HepG2 (cell line): Measurements from ENCODE around the gene COG8. TPM values are rescaled to one million over a fixed set of nuclear protein-coding genes. Genes with fewer than 3 reads are reported as not detected.

ENCODE experiments used
- ATAC-seq: fragments of 200-7000 bp; cut with Tn5 transposase; 3 replicates; pipeline ENCODE4 v1.9.1; 2020; ENCODE audit warnings: mild to moderate bottlenecking, moderate library complexity
- BruUV-seq: library from RNA; stranded (reverse); fragments of 400-500 nt; replicated peaks from 2 replicates; lab custom pipeline; 2021; lab: Mats Ljungman, UMichigan
- CTCF ChIA-PET: fragments of 300-600 bp; formaldehyde crosslinking; extraction: SDS; loops from one replicate; lab custom pipeline; 2021; ENCODE audit warnings: low total read pairs, inconsistent platforms, low intra/inter-chr PET ratio; lab: Yijun Ruan, JAX
- POLR2A ChIA-PET: fragments of 350-600 bp; sonication (Branson Sonifier 250); formaldehyde crosslinking; loops from one replicate; lab custom pipeline; 2020; ENCODE audit warnings: antibody characterized with exemption, inconsistent platforms; lab: Yijun Ruan, JAX
- DNase-seq: peaks from one replicate; pipeline ENCODE4 v3.0.0-alpha.2; 2015; ENCODE audit warnings: low spot score
- FAIRE-seq: peaks from 3 replicates; lab custom pipeline; 2011; peaks lifted over from hg19 to GRCh38; lab: Jason Lieb, UNC
- H2AFZ ChIP-seq: one replicate; pipeline ENCODE4 v1.6.1; 2011; ENCODE audit warnings: low read length, inconsistent platforms
- H3K27ac ChIP-seq: fragments of 300-600 bp; 3 replicates; pipeline ENCODE4 v1.8.0; 2011; ENCODE audit warnings: mixed run types, mild to moderate bottlenecking, mixed read lengths, low read length, inconsistent platforms; ENCODE audit not compliant: insufficient read depth; ENCODE audit errors: extremely low read length
- H3K27me3 ChIP-seq, 2 experiments: fragments of 200-600 bp in 1 of 2; 2 replicates in 1 of 2; 3 replicates in 1 of 2; pipeline versions ENCODE4 v1.6.0 to v1.8.0; 2011; ENCODE audit warnings: low read length in 2 of 2, mild to moderate bottlenecking in 2 of 2, moderate library complexity in 2 of 2, inconsistent platforms in 1 of 2; ENCODE audit not compliant: insufficient read depth in 2 of 2, control insufficient read depth in 1 of 2
- H3K36me3 ChIP-seq, 2 experiments: fragments of 200-600 bp in 1 of 2; replicated peaks in 1 of 2; 2 replicates in 1 of 2; 3 replicates in 1 of 2; pipeline versions ENCODE4 v1.5.1 to v1.8.0; 2011; ENCODE audit warnings: low read length in 2 of 2, inconsistent platforms in 1 of 2; ENCODE audit not compliant: insufficient read depth in 2 of 2, control insufficient read depth in 1 of 2
- H3K4me1 ChIP-seq: 2 replicates; pipeline ENCODE4 v1.5.1; 2012; ENCODE audit warnings: low read length, inconsistent platforms; ENCODE audit not compliant: insufficient read depth
- H3K4me2 ChIP-seq: 2 replicates; pipeline ENCODE4 v1.6.0; 2011; ENCODE audit warnings: low read depth, low read length, inconsistent platforms
- H3K4me3 ChIP-seq, 3 experiments: fragments of 200-600 bp in 1 of 3; sonication (generic), shearing (Covaris generic) in 1 of 3; replicated peaks in 1 of 3; 2 replicates each; pipeline ENCODE4 v1.5.1; 2011 to 2016; ENCODE audit warnings: low read length in 3 of 3, inconsistent platforms in 2 of 3, low read depth in 2 of 3, mild to moderate bottlenecking in 2 of 3, control low read depth in 1 of 3, mixed read lengths in 1 of 3; ENCODE audit not compliant: insufficient read depth in 1 of 3
- H3K79me2 ChIP-seq: one replicate; pipeline ENCODE4 v1.6.1; 2011; ENCODE audit warnings: low read length, inconsistent platforms; ENCODE audit not compliant: insufficient read depth
- H3K9ac ChIP-seq: 2 replicates; pipeline ENCODE4 v1.6.0; 2011; ENCODE audit warnings: mild to moderate bottlenecking, low read depth, low read length, inconsistent platforms; ENCODE audit not compliant: insufficient read depth
- H3K9me3 ChIP-seq: 2 replicates; pipeline ENCODE4 v1.5.1; 2012; ENCODE audit warnings: mild to moderate bottlenecking, low read length
- H4K20me1 ChIP-seq: 2 replicates; pipeline ENCODE4 v1.6.0; 2011; ENCODE audit warnings: inconsistent platforms, mild to moderate bottlenecking, low read length, moderate library complexity; ENCODE audit not compliant: insufficient read depth
- ATF1 ChIP-seq: IDR thresholded peaks from 2 replicates; pipeline ENCODE4 v1.6.1; 2016; ENCODE audit warnings: mild to moderate bottlenecking, control low read depth
- BHLHE40 ChIP-seq: IDR thresholded peaks from 2 replicates; pipeline ENCODE4 v1.6.1; 2011; ENCODE audit warnings: low read length, improper control_type of control experiment
- ESRRA ChIP-seq: sonication (generic); formaldehyde crosslinking; IDR thresholded peaks from 2 replicates; pipeline ENCODE4 v1.5.1; 2020; ENCODE audit warnings: mild to moderate bottlenecking, low read depth, missing genetic modification reagents
- HDAC6 ChIP-seq: fragments of 200-600 bp; sonication (generic); IDR thresholded peaks from 2 replicates; pipeline ENCODE4 v1.7.0; 2017; ENCODE audit warnings: mild to moderate bottlenecking, antibody characterized with exemption, low read length, low read depth
- MED13 ChIP-seq: sonication (generic); formaldehyde crosslinking; IDR thresholded peaks from 2 replicates; pipeline ENCODE4 v1.5.0; 2020; ENCODE audit warnings: missing genetic modification reagents
- PPARG ChIP-seq: conservative IDR thresholded peaks from 2 replicates; pipeline ENCODE4 v1.6.1; 2016; ENCODE audit warnings: missing biosample characterization, missing genetic modification reagents
- ZMYM3 ChIP-seq: sonication (generic); formaldehyde crosslinking; IDR thresholded peaks from 2 replicates; pipeline ENCODE4 v1.5.1; 2020; ENCODE audit warnings: mild to moderate bottlenecking, missing genetic modification reagents
- ZNF10 ChIP-seq: sonication (generic); formaldehyde crosslinking; IDR thresholded peaks from 2 replicates; pipeline ENCODE4 v1.4.0; 2020; ENCODE audit warnings: mild to moderate bottlenecking, low read depth, missing genetic modification reagents, borderline replicate concordance
- WGBS: methylation state at CpG from one replicate; pipeline ENCODE4 v1.1.6; 2017; ENCODE audit warnings: low lambda C conversion rate; 5-methylcytosine and 5-hydroxymethylcytosine counted together
- in situ Hi-C: cut with HindIII; loops from 2 replicates; pipeline ENCODE4 v1.10.0; 2017; ENCODE audit warnings: low pct_unique_long_range_greater_than_20kb; ENCODE audit not compliant: extremely low pct_ligation_motif_present
- intact Hi-C: fragments of 100-400 bp; cut with micrococcal nuclease; formaldehyde crosslinking; loops from one replicate; pipeline ENCODE4 v1.10.0; 2022; ENCODE audit not compliant: unreplicated experiment
- polyA plus RNA-seq, 8 experiments: library from polyadenylated mRNA; depleted of rRNA in 3 of 8; stranded (reverse) in 7 of 8; unstranded in 1 of 8; fragments of >200 nt; fragmentation: Illumina TruSeq in 4 of 8; extraction: Trizol in 4 of 8; gene quantifications; 2 replicates each; pipeline versions ENCODE4 v1.2.1 to v1.2.3, GENCODE V29; 2011 to 2016; ENCODE audit warnings: low read depth in 4 of 8, missing spikeins in 1 of 8, mixed read lengths in 1 of 8; ENCODE audit not compliant: insufficient read depth in 1 of 8
- total RNA-seq, 5 experiments: library from RNA; depleted of rRNA; stranded (reverse); fragments of >200 nt; fragmentation: Illumina TruSeq; extraction: Trizol; gene quantifications; 2 replicates each; pipeline ENCODE4 v1.2.3, GENCODE V29; 2016; ENCODE audit warnings: low read depth in 1 of 5
- TF ChIP-seq, protein P1 (sequence below): conservative IDR thresholded peaks from 2 replicates; pipeline ENCODE4 v1.6.1; 2018; ENCODE audit warnings: missing genetic modification reagents
- TF ChIP-seq, protein P2 (sequence below): sonication (generic); formaldehyde crosslinking; IDR thresholded peaks from 2 replicates; pipeline ENCODE4 v1.4.0; 2020; ENCODE audit warnings: missing genetic modification reagents, borderline replicate concordance
- TF ChIP-seq, protein P3 (sequence below): sonication (generic); formaldehyde crosslinking; IDR thresholded peaks from 2 replicates; pipeline ENCODE4 v1.8.1; 2023; ENCODE audit warnings: mild to moderate bottlenecking, moderate library complexity, missing genetic modification reagents
- TF ChIP-seq, protein P4 (sequence below): sonication (generic); formaldehyde crosslinking; IDR thresholded peaks from 2 replicates; pipeline ENCODE4 v1.8.1; 2023; ENCODE audit warnings: missing genetic modification reagents, mild to moderate bottlenecking, borderline replicate concordance

Gene COG8
- total and polyA plus RNA-seq, 2 of the 13 experiments (the other 11 are each of a cell fraction or from before 2014, with no cell fraction given), result 45.5 to 52.1 TPM

DNA sequence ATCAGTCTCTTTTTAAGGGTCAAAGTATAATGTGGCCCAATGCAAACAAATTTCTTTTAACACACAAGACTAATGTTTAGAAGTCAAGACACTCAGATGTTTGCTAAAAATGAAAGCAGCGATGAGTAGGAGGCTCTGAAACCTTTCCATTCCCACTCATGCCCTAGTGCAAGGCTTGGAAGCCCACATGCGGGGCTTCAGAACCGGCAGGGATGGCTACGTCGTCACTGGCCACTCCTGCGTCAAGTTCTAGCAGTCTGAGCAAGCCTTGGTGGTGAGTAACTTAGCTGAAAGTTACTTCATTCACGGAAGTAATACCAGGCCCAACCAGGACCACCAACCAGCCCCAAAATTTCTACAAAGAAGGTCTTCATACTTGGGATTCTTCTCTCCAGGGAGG lies 27.1 kb upstream of the COG8 start:
- H3K9ac ChIP-seq, result no peak overlapping the region
- BruUV-seq, result no TSS peak
- H3K27ac ChIP-seq, result no peak overlapping the region
- CTCF ChIA-PET, result no interaction called here
- no peak overlapping the region for H3K4me3 ChIP-seq
- 92% methylated on average over 7 of the region's 7 CpGs for WGBS
- intact Hi-C loops, result no loop called here
- peaks cover 16% of the 10 kb centered on the region for H3K4me1 ChIP-seq
- POLR2A ChIA-PET, result no interaction called here
- H3K9me3 ChIP-seq, result no peaks in the 10 kb centered on the region
- no peak overlapping the region for H2AFZ ChIP-seq
- TF ChIP-seq, protein P1, sequence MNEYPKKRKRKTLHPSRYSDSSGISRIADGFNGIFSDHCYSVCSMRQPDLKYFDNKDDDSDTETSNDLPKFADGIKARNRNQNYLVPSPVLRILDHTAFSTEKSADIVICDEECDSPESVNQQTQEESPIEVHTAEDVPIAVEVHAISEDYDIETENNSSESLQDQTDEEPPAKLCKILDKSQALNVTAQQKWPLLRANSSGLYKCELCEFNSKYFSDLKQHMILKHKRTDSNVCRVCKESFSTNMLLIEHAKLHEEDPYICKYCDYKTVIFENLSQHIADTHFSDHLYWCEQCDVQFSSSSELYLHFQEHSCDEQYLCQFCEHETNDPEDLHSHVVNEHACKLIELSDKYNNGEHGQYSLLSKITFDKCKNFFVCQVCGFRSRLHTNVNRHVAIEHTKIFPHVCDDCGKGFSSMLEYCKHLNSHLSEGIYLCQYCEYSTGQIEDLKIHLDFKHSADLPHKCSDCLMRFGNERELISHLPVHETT (CRISPR knock-in tag), result no peak
- TF ChIP-seq ESRRA (CRISPR knock-in tag), result no peak
- no peak for TF ChIP-seq BHLHE40
- TF ChIP-seq, protein P2, sequence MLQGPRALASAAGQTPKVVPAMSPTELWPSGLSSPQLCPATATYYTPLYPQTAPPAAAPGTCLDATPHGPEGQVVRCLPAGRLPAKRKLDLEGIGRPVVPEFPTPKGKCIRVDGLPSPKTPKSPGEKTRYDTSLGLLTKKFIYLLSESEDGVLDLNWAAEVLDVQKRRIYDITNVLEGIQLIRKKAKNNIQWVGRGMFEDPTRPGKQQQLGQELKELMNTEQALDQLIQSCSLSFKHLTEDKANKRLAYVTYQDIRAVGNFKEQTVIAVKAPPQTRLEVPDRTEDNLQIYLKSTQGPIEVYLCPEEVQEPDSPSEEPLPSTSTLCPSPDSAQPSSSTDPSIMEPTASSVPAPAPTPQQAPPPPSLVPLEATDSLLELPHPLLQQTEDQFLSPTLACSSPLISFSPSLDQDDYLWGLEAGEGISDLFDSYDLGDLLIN (CRISPR knock-in tag), result no peak
- no peak for TF ChIP-seq MED13 (CRISPR knock-in tag)
- H3K27me3 ChIP-seq, result no peaks in the 10 kb centered on the region
- H3K36me3 ChIP-seq, result peaks cover 33 to 60% of the 10 kb centered on the region in 2 experiments
- H4K20me1 ChIP-seq, result no peaks in the 10 kb centered on the region
- ATAC-seq (no peak), DNase-seq (no peak), FAIRE-seq (no peak)
- in situ Hi-C loops, result no loop called here
- no peaks in the 10 kb centered on the region for H3K79me2 ChIP-seq
- H3K4me2 ChIP-seq, result no peak overlapping the region

DNA sequence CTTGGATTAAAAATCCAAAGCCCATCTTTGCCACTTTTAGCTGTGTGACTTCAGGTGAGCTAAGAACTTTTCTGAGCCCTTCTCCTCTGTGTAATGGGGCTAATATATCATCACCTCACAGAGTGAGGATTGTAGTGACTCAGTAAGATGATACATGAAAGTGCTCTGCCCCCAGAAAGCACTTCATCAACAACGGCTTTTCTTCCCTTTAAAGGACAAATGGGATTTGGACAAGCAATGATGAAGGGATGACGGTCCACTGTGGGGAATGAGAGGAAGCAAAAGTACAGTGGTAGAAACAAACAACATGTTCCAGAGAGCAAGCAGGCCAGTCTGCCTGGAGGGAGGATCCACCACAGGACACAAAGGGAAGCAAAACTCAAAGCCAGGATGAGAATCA lies 26.5 kb upstream of the COG8 start:
- no peaks in the 10 kb centered on the region for H4K20me1 ChIP-seq
- H2AFZ ChIP-seq, result no peak overlapping the region
- no peak overlapping the region for H3K4me2 ChIP-seq
- TF ChIP-seq, protein P3, sequence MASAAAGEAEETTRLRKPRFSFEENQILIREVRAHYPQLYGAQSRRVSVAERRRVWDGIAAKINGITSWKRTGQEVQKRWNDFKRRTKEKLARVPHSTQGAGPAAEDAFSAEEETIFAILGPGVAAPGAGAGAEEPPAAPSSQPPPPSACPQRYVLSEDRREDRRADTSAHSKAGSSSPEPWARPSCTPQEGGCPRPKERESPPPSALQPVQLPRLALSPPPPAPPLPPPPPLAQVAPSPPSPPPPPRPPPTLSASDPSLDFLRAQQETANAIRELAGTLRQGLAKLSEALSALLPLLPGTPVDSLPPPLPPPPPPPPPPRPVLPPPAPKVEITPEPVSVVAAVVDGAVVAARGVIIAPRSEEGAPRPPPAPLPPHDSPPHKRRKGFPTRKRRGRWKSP (CRISPR knock-in tag), result no peak
- no peak for TF ChIP-seq ATF1
- TF ChIP-seq ZNF10, result no peak
- TF ChIP-seq HDAC6, result no peak
- TF ChIP-seq BHLHE40, result no peak
- TF ChIP-seq ZMYM3 (CRISPR knock-in tag), result no peak
- no peak for TF ChIP-seq PPARG (CRISPR knock-in tag)
- TF ChIP-seq, protein P4, sequence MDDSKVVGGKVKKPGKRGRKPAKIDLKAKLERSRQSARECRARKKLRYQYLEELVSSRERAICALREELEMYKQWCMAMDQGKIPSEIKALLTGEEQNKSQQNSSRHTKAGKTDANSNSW, result no peak
- FAIRE-seq (no peak), DNase-seq (no peak), ATAC-seq (no peak)
- intact Hi-C loops (no loop called here), in situ Hi-C loops (no loop called here)
- POLR2A ChIA-PET, result no interaction called here
- WGBS, result 94% methylated on average over 2 of the region's 2 CpGs
- no peaks in the 10 kb centered on the region for H3K9me3 ChIP-seq
- no peak overlapping the region for H3K27ac ChIP-seq
- H3K4me1 ChIP-seq, result peaks cover 16% of the 10 kb centered on the region
- no TSS peak for BruUV-seq
- no peak overlapping the region for H3K4me3 ChIP-seq
- H3K36me3 ChIP-seq, result peaks cover 33 to 56% of the 10 kb centered on the region in 2 experiments
- H3K9ac ChIP-seq, result no peak overlapping the region
- CTCF ChIA-PET, result no interaction called here
- H3K79me2 ChIP-seq, result no peaks in the 10 kb centered on the region
- H3K27me3 ChIP-seq, result no peaks in the 10 kb centered on the region
